Retinal pigment epithelial cell (primary cell): ENCODE results near the gene SLC22A2.

ENCODE experiments used
- DNase-seq: peaks from one replicate; pipeline ENCODE4 v3.0.0-alpha.2; 2010; ENCODE audit warnings: low read depth
- H3K4me3 ChIP-seq: 2 replicates; pipeline ENCODE4 v1.5.1; 2011; ENCODE audit warnings: mild to moderate bottlenecking, low read length, control low read depth, moderate library complexity
- TF ChIP-seq, protein P1 (sequence below): conservative IDR thresholded peaks from 2 replicates; pipeline ENCODE4 v1.5.1; 2011; ENCODE audit warnings: low read depth, low read length, control low read depth, inconsistent platforms

Gene SLC22A2

DNA sequence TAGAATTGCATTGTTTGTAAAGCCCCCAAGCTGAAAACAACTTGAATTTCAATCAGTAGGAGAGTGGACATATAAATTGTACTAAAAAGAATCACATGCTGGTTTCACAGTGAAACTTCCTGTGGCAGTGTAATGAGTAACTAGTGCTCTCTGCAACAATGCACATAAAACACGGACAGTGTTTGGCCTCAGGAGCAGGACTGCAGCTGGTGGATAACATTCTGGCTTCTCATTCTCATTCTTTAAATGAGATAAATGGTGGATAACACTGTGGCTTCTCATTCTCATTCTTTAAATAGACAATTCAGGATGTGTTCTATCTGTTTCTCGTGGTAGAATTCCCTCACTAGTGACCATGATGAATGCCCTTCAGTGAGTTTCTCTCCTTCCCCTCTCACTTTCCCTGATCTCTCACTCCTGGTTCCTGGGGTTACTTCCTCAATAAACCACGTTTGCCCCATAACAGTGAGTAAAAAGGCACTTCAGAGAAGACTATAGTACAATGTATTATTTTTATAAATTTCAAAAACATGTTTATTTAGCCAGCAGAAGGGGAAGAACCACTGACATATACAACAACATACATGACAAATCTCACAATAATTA is 59.9 kb downstream of the SLC22A2 start:
- DNase-seq: no peak
- TF ChIP-seq, protein P1, sequence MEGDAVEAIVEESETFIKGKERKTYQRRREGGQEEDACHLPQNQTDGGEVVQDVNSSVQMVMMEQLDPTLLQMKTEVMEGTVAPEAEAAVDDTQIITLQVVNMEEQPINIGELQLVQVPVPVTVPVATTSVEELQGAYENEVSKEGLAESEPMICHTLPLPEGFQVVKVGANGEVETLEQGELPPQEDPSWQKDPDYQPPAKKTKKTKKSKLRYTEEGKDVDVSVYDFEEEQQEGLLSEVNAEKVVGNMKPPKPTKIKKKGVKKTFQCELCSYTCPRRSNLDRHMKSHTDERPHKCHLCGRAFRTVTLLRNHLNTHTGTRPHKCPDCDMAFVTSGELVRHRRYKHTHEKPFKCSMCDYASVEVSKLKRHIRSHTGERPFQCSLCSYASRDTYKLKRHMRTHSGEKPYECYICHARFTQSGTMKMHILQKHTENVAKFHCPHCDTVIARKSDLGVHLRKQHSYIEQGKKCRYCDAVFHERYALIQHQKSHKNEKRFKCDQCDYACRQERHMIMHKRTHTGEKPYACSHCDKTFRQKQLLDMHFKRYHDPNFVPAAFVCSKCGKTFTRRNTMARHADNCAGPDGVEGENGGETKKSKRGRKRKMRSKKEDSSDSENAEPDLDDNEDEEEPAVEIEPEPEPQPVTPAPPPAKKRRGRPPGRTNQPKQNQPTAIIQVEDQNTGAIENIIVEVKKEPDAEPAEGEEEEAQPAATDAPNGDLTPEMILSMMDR: no peak
- H3K4me3 ChIP-seq: no peak overlapping the region

DNA sequence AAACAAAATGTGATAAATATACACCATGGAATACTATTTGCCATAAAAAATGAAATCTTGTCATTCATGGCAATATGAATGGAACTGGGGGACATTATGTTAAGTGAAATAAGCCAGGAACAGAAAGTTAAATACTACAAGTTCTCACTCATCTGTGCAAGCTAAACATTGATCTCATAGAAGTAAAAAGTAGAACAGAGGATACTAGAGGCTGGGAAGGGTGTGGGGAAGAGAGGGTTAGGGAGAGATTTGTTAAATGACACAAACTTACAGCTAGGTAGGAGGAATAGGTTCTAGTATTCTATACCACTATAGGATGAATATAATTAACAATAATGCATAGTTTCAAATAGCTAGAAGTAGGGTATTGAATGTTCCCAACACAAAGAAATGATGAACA is 61.0 kb downstream of the SLC22A2 start:
- no peak overlapping the region for H3K4me3 ChIP-seq
- TF ChIP-seq, protein P1: no peak
- no peak for DNase-seq

DNA sequence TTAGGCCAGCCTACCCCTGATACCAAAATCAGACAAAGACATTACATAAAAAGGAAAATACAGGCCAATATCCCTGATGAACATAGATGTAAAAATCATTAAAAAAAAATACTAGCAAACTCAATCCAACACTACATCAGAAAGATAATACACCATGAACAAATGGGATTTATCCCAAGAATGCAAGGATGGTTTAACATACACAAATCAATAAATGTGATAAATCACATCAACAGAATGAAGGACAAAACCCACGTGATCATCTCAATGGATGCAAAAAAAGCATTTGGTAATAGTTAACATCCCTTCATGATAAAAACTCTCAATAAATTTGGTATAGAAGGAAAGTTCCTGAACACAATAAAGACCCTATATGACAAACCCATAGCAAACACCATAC is 63.8 kb downstream of the SLC22A2 start:
- TF ChIP-seq, protein P1: no peak
- no peak overlapping the region for H3K4me3 ChIP-seq
- DNase-seq: no peak

DNA sequence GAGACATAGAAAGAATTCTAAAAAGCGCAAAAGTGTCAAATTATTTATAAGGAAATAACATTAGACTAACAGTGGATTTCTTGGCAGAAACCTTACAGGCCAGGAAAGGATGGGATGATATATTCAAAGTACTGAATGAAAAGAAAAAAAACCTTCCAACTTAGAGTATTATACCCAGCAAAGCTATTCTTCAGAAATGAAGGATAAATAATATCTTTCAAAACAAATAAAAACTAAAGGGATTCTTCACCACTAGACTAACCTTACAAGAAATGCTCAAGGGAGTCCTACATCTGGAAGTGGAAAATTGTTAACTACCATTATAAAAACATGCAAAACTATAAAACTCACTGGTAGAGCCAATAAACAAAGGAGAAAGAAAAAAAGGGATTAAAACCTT is 65.8 kb downstream of the SLC22A2 start:
- H3K4me3 ChIP-seq: no peak overlapping the region
- TF ChIP-seq, protein P1: no peak
- no peak for DNase-seq

DNA sequence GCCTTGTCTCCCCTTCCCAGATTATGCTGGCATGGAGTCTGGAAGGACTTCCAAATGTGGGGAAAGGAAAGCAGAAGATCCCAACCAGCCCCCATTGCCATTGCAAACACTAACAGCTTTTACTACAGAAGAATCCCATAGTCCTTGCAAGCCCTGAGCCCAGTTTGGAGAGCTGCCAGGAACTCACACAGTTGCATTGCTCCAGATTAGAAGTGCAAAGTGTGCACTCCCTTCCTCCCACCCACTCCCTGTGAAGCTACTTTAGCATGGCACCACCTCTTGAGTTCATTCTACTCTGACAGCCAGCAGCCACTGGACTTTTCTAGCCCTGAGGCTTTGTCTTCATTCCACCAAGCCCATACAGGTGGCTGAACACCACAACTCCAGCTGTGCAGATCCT is 67.6 kb downstream of the SLC22A2 start:
- peak; percentile 6 for DNase-seq
- H3K4me3 ChIP-seq: no peak overlapping the region
- TF ChIP-seq, protein P1: no peak

DNA sequence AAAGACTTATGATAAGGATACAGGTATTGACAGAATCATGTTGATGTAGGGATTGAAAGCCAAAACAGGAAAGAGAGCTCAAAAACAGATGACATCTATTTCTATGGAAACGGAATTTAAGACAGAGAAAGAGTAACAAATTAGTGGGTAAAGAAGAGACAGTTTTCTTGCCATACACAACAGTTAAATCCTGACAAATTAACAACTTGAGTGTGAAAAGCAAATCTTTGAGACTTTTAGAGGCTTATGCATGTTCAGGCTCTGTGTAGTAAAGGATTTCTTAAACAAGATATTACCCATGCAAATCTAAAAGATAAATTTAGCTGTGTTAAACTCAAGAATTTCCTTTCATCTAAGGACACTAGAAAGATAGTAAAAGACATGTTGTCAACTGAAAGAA is 68.5 kb downstream of the SLC22A2 start:
- no peak for DNase-seq
- TF ChIP-seq, protein P1: no peak
- no peak overlapping the region for H3K4me3 ChIP-seq

DNA sequence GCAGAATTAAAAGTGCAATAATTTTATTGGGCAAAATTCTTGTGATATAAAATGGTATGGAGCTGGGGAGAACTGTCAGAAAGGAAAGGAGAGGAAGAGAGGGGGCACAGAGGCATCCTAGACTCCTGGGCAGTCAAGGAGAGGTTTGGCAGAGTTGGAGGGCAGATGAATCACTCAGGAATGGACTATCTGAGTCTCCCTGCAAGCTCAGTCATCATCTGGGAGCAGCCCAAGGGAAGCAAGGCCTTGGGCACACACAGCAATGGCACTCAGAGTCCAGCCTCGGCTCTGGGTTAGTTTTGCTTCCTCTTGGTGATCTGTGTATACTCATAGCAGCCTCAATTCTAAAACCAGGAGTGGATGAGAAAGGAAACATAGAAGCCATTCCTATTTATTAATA is 69.8 kb downstream of the SLC22A2 start:
- TF ChIP-seq, protein P1: no peak
- no peak for DNase-seq
- H3K4me3 ChIP-seq: no peak overlapping the region
